B cell (primary cell): ENCODE data around the gene ITPR2. TPM values are rescaled to one million over a fixed set of nuclear protein-coding genes. Genes with fewer than 3 reads are reported as not detected.

ENCODE experiments used
- ATAC-seq: fragments of 200-7000 bp; cut with Tn5 transposase; one replicate; pipeline ENCODE4 v1.10.0; 2021; ENCODE audit warnings: low read depth, mild to moderate bottlenecking, moderate number of reproducible peaks, moderate library complexity
- CTCF ChIA-PET: fragments of 350-600 bp; sonication (Branson Sonifier 250); formaldehyde crosslinking; loops from one replicate; lab custom pipeline; 2021; ENCODE audit warnings: antibody characterized with exemption, inconsistent platforms; lab: Charles Lee
- POLR2A ChIA-PET: fragments of 350-600 bp; sonication (Branson Sonifier 250); formaldehyde crosslinking; loops from one replicate; lab custom pipeline; 2021; ENCODE audit warnings: antibody characterized with exemption; lab: Charles Lee
- DNase-seq: peaks from one replicate; pipeline ENCODE4 v3.0.0; 2013
- H2AFZ ChIP-seq: 2 replicates; pipeline ENCODE4 v1.6.1; 2012; ENCODE audit warnings: mild to moderate bottlenecking, low read depth, low read length; ENCODE audit not compliant: insufficient read depth, poor library complexity, severe bottlenecking
- H3K27ac ChIP-seq, 2 donors: 1 replicate in 1 of 2; 2 replicates in 1 of 2; pipeline ENCODE4 v1.5.1; 2012 to 2013; ENCODE audit warnings: low read length in 2 of 2, mild to moderate bottlenecking in 2 of 2, moderate library complexity in 1 of 2
- H3K27me3 ChIP-seq, 4 experiments: fragments of 200-600 bp in 1 of 4; sonication (generic) in 1 of 4; replicated peaks in 1 of 4; 1 replicate in 2 of 4; 2 replicates in 2 of 4; pipeline versions ENCODE4 v1.6.1 to v1.7.0; 2013 to 2016; ENCODE audit warnings: low read length in 3 of 4, mild to moderate bottlenecking in 2 of 4, mixed read lengths in 1 of 4, moderate library complexity in 1 of 4; ENCODE audit not compliant: insufficient read depth in 4 of 4, control insufficient read depth in 3 of 4; ENCODE audit errors: control extremely low read depth in 1 of 4
- H3K36me3 ChIP-seq, 2 experiments: replicated peaks in 1 of 2; 1 replicate in 1 of 2; 2 replicates in 1 of 2; pipeline versions ENCODE4 v1.6.1 to v1.7.1; 2013; ENCODE audit warnings: low read length in 1 of 2; ENCODE audit not compliant: insufficient read depth in 2 of 2, control insufficient read depth in 1 of 2; ENCODE audit errors: control extremely low read depth in 1 of 2, extremely low read depth in 1 of 2
- H3K4me1 ChIP-seq, 2 donors: fragments of 200-600 bp in 1 of 2; sonication (generic) in 1 of 2; 1 replicate in 1 of 2; 2 replicates in 1 of 2; pipeline versions ENCODE4 v1.5.1 to v1.6.1; 2013 to 2017; ENCODE audit warnings: low read length in 2 of 2; ENCODE audit not compliant: control insufficient read depth in 2 of 2, insufficient read depth in 2 of 2
- H3K4me2 ChIP-seq: replicated peaks from 2 replicates; pipeline ENCODE3; 2012; ENCODE audit warnings: mild to moderate bottlenecking, low read depth, low read length; ENCODE audit not compliant: poor library complexity, severe bottlenecking
- H3K4me3 ChIP-seq, 5 experiments: fragments of 200-600 bp in 1 of 5; sonication (generic) in 1 of 5; 1 replicate in 3 of 5; 2 replicates in 2 of 5; pipeline versions ENCODE4 v1.5.1 to v1.7.0; 2011 to 2016; ENCODE audit warnings: low read length in 4 of 5, mild to moderate bottlenecking in 4 of 5, low read depth in 2 of 5, control low read depth in 1 of 5, moderate library complexity in 1 of 5; ENCODE audit not compliant: insufficient read depth in 1 of 5; ENCODE audit errors: control extremely low read depth in 1 of 5, extremely low read depth in 1 of 5
- H3K79me2 ChIP-seq: fragments of 200-600 bp; sonication (generic); one replicate; pipeline ENCODE4 v1.6.0; 2016; ENCODE audit warnings: low read length; ENCODE audit not compliant: control insufficient read depth, insufficient read depth
- H3K9ac ChIP-seq: fragments of 200-600 bp; sonication (generic); 2 replicates; pipeline ENCODE4 v1.6.1; 2017; ENCODE audit warnings: mild to moderate bottlenecking, low read length, moderate library complexity
- H3K9me3 ChIP-seq, 3 donors: one replicate each; pipeline versions ENCODE4 v1.6.1 to v1.7.1; 2013; ENCODE audit warnings: low read length in 2 of 3; ENCODE audit not compliant: control insufficient read depth in 2 of 3, insufficient read depth in 1 of 3; ENCODE audit errors: control extremely low read depth in 1 of 3
- H4K20me1 ChIP-seq: 2 replicates; pipeline ENCODE4 v1.6.0; 2012; ENCODE audit warnings: mild to moderate bottlenecking, low read length; ENCODE audit not compliant: insufficient read depth, control insufficient read depth, poor library complexity, severe bottlenecking
- H3K27ac Mint-ChIP-seq: one replicate; pipeline ENCODE4 v1.8.0; 2021; ENCODE audit warnings: mixed read lengths
- H3K27me3 Mint-ChIP-seq: one replicate; pipeline ENCODE4 v1.8.0; 2021; ENCODE audit warnings: mixed read lengths
- H3K4me1 Mint-ChIP-seq: one replicate; pipeline ENCODE4 v1.8.0; 2021; ENCODE audit warnings: mixed read lengths
- H3K4me3 Mint-ChIP-seq: one replicate; pipeline ENCODE4 v1.8.0; 2021; ENCODE audit warnings: mixed read lengths
- H3K9me3 Mint-ChIP-seq: one replicate; pipeline ENCODE4 v1.8.0; 2022; ENCODE audit warnings: mixed read lengths; ENCODE audit not compliant: insufficient read depth
- EZH2 ChIP-seq: IDR thresholded peaks from 2 replicates; pipeline ENCODE4 v1.6.1; 2012; ENCODE audit warnings: borderline replicate concordance, low read depth, mild to moderate bottlenecking, moderate library complexity, low read length; ENCODE audit not compliant: insufficient read depth, poor library complexity, severe bottlenecking
- WGBS: methylation state at CpG from one replicate; pipeline ENCODE4 v1.1.5; 2013; ENCODE audit warnings: missing lambda C conversion rate; ENCODE audit not compliant: insufficient coverage; 5-methylcytosine and 5-hydroxymethylcytosine counted together
- intact Hi-C: fragments of 100-400 bp; cut with micrococcal nuclease; formaldehyde crosslinking; loops from one replicate; pipeline ENCODE4 v1.10.0; 2022
- polyA plus RNA-seq: library from polyadenylated mRNA; depleted of rRNA; stranded (reverse); fragments of >200 nt; gene quantifications from 2 replicates; pipeline ENCODE4 v1.2.3, GENCODE V29; 2012
- total RNA-seq, 2 donors: library from RNA; stranded (reverse); fragments of 120-200 nt in 1 of 2; gene quantifications; 1 replicate in 1 of 2; 2 replicates in 1 of 2; pipeline versions ENCODE4 v1.2.3 to v1.2.4, GENCODE V29; 2013 to 2022
- TF ChIP-seq, protein P1 (sequence below): fragments of 200-600 bp; IDR thresholded peaks from one replicate; pipeline ENCODE4 v1.8.0; 2022; ENCODE audit warnings: antibody characterized with exemption, mild to moderate bottlenecking

The ITPR2 gene
- total and polyA plus RNA-seq, 2 donors (not counting 1 experiment from before 2014, with no cell fraction given) = 4.3 to 113 TPM

DNA sequence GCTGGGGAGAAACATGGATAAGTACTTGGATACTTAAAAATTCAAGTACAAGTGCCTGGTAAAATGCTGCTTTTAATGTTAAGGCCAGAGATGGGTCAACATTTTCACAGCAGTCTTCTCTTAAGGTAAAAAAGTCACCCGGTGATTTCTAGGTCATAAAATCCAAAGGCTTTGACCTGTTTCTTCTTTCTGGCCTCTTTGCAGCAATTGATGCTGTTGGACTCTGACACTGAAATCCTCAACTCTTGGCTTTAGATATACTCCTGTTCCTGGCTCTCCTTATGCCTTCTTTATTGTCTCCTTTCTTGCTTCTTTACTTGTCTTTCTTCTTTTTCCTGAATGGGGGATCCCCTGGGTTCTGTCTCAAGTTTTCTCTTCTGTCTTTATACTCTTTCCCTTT, 448.5 kb downstream of the ITPR2 start:
- Histone ChIP-seq H3K79me2 (no peaks in the 10 kb centered on the region), H3K4me1 (no peaks in the 10 kb centered on the region), H3K27me3 (no peaks in the 10 kb centered on the region), H4K20me1 (no peaks in the 10 kb centered on the region), H3K9me3 (peaks cover 0 to 4% (median 0%) of the 10 kb centered on the region in 3 donors), H3K27ac (no peak overlapping the region), H3K36me3 (peaks cover 5 to 19% of the 10 kb centered on the region in 2 experiments), H3K4me2 (no peak overlapping the region), H2AFZ (no peak overlapping the region), H3K9ac (no peak overlapping the region), H3K4me3 (no peak overlapping the region)
- no peaks in the 10 kb centered on the region for H3K4me1 Mint-ChIP-seq
- ChIA-PET CTCF (interaction anchor here (2.1 kb wide), 1 partner anchor 10 kb away, joined by 5 read pairs; no protein-coding TSS in a partner anchor), POLR2A (no interaction called here)
- H3K27ac Mint-ChIP-seq = no peak overlapping the region
- H3K4me3 Mint-ChIP-seq = no peak overlapping the region
- H3K27me3 Mint-ChIP-seq = no peaks in the 10 kb centered on the region
- no peak for DNase-seq
- 100% methylated on average over 1 of the region's 1 CpG for WGBS
- ATAC-seq = no peak
- H3K9me3 Mint-ChIP-seq = peaks cover 2% of the 10 kb centered on the region
- TF ChIP-seq, protein P1, sequence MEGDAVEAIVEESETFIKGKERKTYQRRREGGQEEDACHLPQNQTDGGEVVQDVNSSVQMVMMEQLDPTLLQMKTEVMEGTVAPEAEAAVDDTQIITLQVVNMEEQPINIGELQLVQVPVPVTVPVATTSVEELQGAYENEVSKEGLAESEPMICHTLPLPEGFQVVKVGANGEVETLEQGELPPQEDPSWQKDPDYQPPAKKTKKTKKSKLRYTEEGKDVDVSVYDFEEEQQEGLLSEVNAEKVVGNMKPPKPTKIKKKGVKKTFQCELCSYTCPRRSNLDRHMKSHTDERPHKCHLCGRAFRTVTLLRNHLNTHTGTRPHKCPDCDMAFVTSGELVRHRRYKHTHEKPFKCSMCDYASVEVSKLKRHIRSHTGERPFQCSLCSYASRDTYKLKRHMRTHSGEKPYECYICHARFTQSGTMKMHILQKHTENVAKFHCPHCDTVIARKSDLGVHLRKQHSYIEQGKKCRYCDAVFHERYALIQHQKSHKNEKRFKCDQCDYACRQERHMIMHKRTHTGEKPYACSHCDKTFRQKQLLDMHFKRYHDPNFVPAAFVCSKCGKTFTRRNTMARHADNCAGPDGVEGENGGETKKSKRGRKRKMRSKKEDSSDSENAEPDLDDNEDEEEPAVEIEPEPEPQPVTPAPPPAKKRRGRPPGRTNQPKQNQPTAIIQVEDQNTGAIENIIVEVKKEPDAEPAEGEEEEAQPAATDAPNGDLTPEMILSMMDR = no peak
- TF ChIP-seq EZH2 = no peak
- intact Hi-C loops = no loop called here

GRCh38 chr12:26383041-26383440, 450.0 kb downstream of the ITPR2 start:
- intact Hi-C loops = no loop called here
- Histone ChIP-seq H3K4me3 (no peak overlapping the region), H3K79me2 (no peaks in the 10 kb centered on the region), H3K27ac (no peak overlapping the region), H3K9ac (no peak overlapping the region), H2AFZ (no peak overlapping the region), H3K4me1 (no peaks in the 10 kb centered on the region), H3K27me3 (no peaks in the 10 kb centered on the region), H3K4me2 (no peak overlapping the region), H4K20me1 (no peaks in the 10 kb centered on the region), H3K36me3 (peaks cover 9 to 19% of the 10 kb centered on the region in 2 experiments), H3K9me3 (peaks cover 0 to 4% (median 0%) of the 10 kb centered on the region in 3 donors)
- H3K27ac Mint-ChIP-seq = no peak overlapping the region
- no peak for TF ChIP-seq EZH2
- TF ChIP-seq, protein P1 = no peak
- ChIA-PET CTCF (no interaction called here), POLR2A (no interaction called here)
- H3K4me1 Mint-ChIP-seq = no peaks in the 10 kb centered on the region
- no peak overlapping the region for H3K4me3 Mint-ChIP-seq
- ATAC-seq (no peak), DNase-seq (no peak)
- H3K9me3 Mint-ChIP-seq = peaks cover 2% of the 10 kb centered on the region
- no peaks in the 10 kb centered on the region for H3K27me3 Mint-ChIP-seq
- WGBS = 100% methylated on average over 1 of the region's 1 CpG
